KOPT-K1 (cell line): Measurements from ENCODE around the gene GAGE1.
"Not testable (repeated sequence)": the region's sequence is repeated elsewhere in the genome, so short reads cannot be mapped to it uniquely, and the experiment has no call there.

Experiments used
- H3K27ac ChIP-seq: fragments of 200-600 bp; sonication (generic); 2 replicates; pipeline ENCODE4 v1.5.1; 2016; ENCODE audit warnings: antibody characterized with exemption, mild to moderate bottlenecking, low read depth, low read length; ENCODE audit not compliant: poor library complexity, severe bottlenecking
- H3K36me3 ChIP-seq: fragments of 200-600 bp; sonication (generic); 2 replicates; pipeline ENCODE4 v1.5.1; 2017; ENCODE audit warnings: antibody characterized with exemption, mild to moderate bottlenecking, low read length, moderate library complexity; ENCODE audit not compliant: insufficient read depth
- H3K9me3 ChIP-seq: fragments of 200-600 bp; sonication (generic); 2 replicates; pipeline ENCODE4 v1.5.1; 2017; ENCODE audit warnings: antibody characterized with exemption, low read length, mild to moderate bottlenecking; ENCODE audit not compliant: insufficient read depth, poor library complexity, severe bottlenecking

Gene GAGE1

GRCh38 chrX:49598720-49599119, at the start of gene GAGE1:
GAGE1 (plus strand) TSS chrX:49599020; CDS start chrX:49600175, 1,155 bp downstream.
- not testable (repeated sequence) for H3K27ac ChIP-seq, H3K36me3 ChIP-seq, H3K9me3 ChIP-seq

- H3K9me3 ChIP-seq, H3K36me3 ChIP-seq, H3K27ac ChIP-seq: not testable (repeated sequence)
Observed at GRCh38 chrX:49550989-49551388, 47.8 kb upstream of the GAGE1 start, which contains the start of gene GAGE12E. GAGE12E (plus strand) TSS chrX:49551289; CDS start chrX:49552444, 1,155 bp downstream.

GRCh38 chrX:49560542-49560941, 38.3 kb upstream of the GAGE1 start, which contains the start of gene GAGE12F:
GAGE12F (plus strand) TSS chrX:49560842; CDS start chrX:49561997, 1,155 bp downstream.
- not testable (repeated sequence) for H3K36me3 ChIP-seq, H3K9me3 ChIP-seq, H3K27ac ChIP-seq

GRCh38 chrX:49568728-49569127, 30.1 kb upstream of the GAGE1 start:
- H3K36me3 ChIP-seq, H3K27ac ChIP-seq, H3K9me3 ChIP-seq: not testable (repeated sequence)

GRCh38 chrX:49569152-49569551, 29.7 kb upstream of the GAGE1 start:
- H3K9me3 ChIP-seq, H3K36me3 ChIP-seq: not testable (repeated sequence)

GRCh38 chrX:49570100-49570499, 28.7 kb upstream of the GAGE1 start, which contains the start of gene GAGE12G:
GAGE12G (plus strand) TSS chrX:49570400; CDS start chrX:49571555, 1,155 bp downstream.
- not testable (repeated sequence) for H3K27ac ChIP-seq, H3K9me3 ChIP-seq, H3K36me3 ChIP-seq

More at GRCh38 chrX:49569152-49569551, 29.7 kb upstream of the GAGE1 start:
- not testable (repeated sequence) for H3K27ac ChIP-seq

GRCh38 chrX:49579649-49580048, 19.2 kb upstream of the GAGE1 start, which contains the start of gene GAGE12H:
GAGE12H (plus strand) TSS chrX:49579949; CDS start chrX:49581104, 1,155 bp downstream.
- not testable (repeated sequence) for H3K9me3 ChIP-seq, H3K27ac ChIP-seq, H3K36me3 ChIP-seq

GRCh38 chrX:49589196-49589595, 9.6 kb upstream of the GAGE1 start, which contains the start of gene GAGE2A:
GAGE2A (plus strand) TSS chrX:49589496; CDS start chrX:49590651, 1,155 bp downstream.
- not testable (repeated sequence) for H3K27ac ChIP-seq, H3K36me3 ChIP-seq, H3K9me3 ChIP-seq

GRCh38 chrX:49589769-49590478, 8.9 kb upstream of the GAGE1 start:
- H3K36me3 ChIP-seq, H3K27ac ChIP-seq, H3K9me3 ChIP-seq: not testable (repeated sequence)

GRCh38 chrX:49590488-49590887, 8.3 kb upstream of the GAGE1 start:
- not testable (repeated sequence) for H3K9me3 ChIP-seq, H3K27ac ChIP-seq, H3K36me3 ChIP-seq

- Histone ChIP-seq H3K27ac (no peak overlapping the region), H3K36me3 (no peaks in the 10 kb centered on the region), H3K9me3 (no peaks in the 10 kb centered on the region)
Observed at GRCh38 chrX:49610718-49611310, 12.0 kb downstream of the GAGE1 start.

GRCh38 chrX:49618574-49618973, 19.8 kb downstream of the GAGE1 start:
- no peaks in the 10 kb centered on the region for H3K9me3 ChIP-seq
- no peak overlapping the region for H3K27ac ChIP-seq

GRCh38 chrX:49627086-49627777, 28.4 kb downstream of the GAGE1 start:
- H3K36me3 ChIP-seq: no peaks in the 10 kb centered on the region
- H3K9me3 ChIP-seq: no peaks in the 10 kb centered on the region
- no peak overlapping the region for H3K27ac ChIP-seq

More at GRCh38 chrX:49618574-49618973, 19.8 kb downstream of the GAGE1 start:
- no peaks in the 10 kb centered on the region for H3K36me3 ChIP-seq

- Histone ChIP-seq H3K36me3 (no peaks in the 10 kb centered on the region), H3K9me3 (no peaks in the 10 kb centered on the region), H3K27ac (no peak overlapping the region)
Observed at GRCh38 chrX:49644991-49645637, 46.3 kb downstream of the GAGE1 start.

GRCh38 chrX:49656533-49656932, 57.7 kb downstream of the GAGE1 start:
- no peaks in the 10 kb centered on the region for H3K9me3 ChIP-seq
- H3K36me3 ChIP-seq: no peaks in the 10 kb centered on the region
- no peak overlapping the region for H3K27ac ChIP-seq
